A549 (cell line): ENCODE measurements around the gene MPP3. TPM values are rescaled to one million over a fixed set of nuclear protein-coding genes. Genes with fewer than 3 reads are reported as not detected.
A peak's percentile ranks its signal among the peaks of the same experiment; 100 is the strongest.

Source experiments
- ATAC-seq, 2 experiments: fragments of 200-7000 bp in 1 of 2; fragments of >200 bp in 1 of 2; cut with Nextera tagmentation in 1 of 2; cut with Tn5 transposase in 1 of 2; 3 replicates each; pipeline versions ENCODE4 v1.8.0 to v1.9.1; 2018 to 2020; ENCODE audit warnings: mild to moderate bottlenecking in 1 of 2, moderate library complexity in 1 of 2
- CTCF ChIA-PET: fragments of 300-600 bp; sonication (Branson Sonifier 250); formaldehyde crosslinking; extraction: SDS; loops from one replicate; lab custom pipeline; 2021; ENCODE audit warnings: antibody characterized with exemption, inconsistent platforms; lab: Yijun Ruan, JAX
- POLR2A ChIA-PET: fragments of 350-600 bp; formaldehyde crosslinking; extraction: SDS; loops from one replicate; lab custom pipeline; 2021; ENCODE audit warnings: antibody characterized with exemption, inconsistent platforms; lab: Yijun Ruan, JAX
- DNase-seq, 2 experiments: peaks; one replicate each; pipeline versions ENCODE4 v3.0.0 to v3.0.0-alpha.2; 2011 to 2016; ENCODE audit warnings: low read depth in 1 of 2, low spot score in 1 of 2
- FAIRE-seq: peaks from 2 replicates; lab custom pipeline; 2011; peaks lifted over from hg19 to GRCh38; lab: Jason Lieb, UNC
- H3K27ac ChIP-seq, 2 experiments: fragments of >200 bp; sonication (Bioruptor Twin); formaldehyde crosslinking; 3 replicates each; pipeline ENCODE4 v1.5.1; 2016 to 2017
- H3K4me1 ChIP-seq: fragments of >200 bp; sonication (Bioruptor Twin); formaldehyde crosslinking; 3 replicates; pipeline ENCODE4 v1.6.1; 2016
- H3K4me2 ChIP-seq: fragments of >200 bp; sonication (Bioruptor Twin); formaldehyde crosslinking; 3 replicates; pipeline ENCODE4 v1.6.1; 2016
- H3K4me3 ChIP-seq: fragments of >200 bp; sonication (Bioruptor Twin); formaldehyde crosslinking; 3 replicates; pipeline ENCODE4 v1.5.1; 2016
- H3K9me3 ChIP-seq: fragments of >200 bp; sonication (Bioruptor Twin); formaldehyde crosslinking; 3 replicates; pipeline ENCODE4 v1.6.1; 2016
- CBX2 ChIP-seq: fragments of 200-600 bp; sonication (generic); IDR thresholded peaks from 2 replicates; pipeline ENCODE4 v1.6.1; 2016; ENCODE audit warnings: low read depth, mild to moderate bottlenecking, borderline replicate concordance
- CEBPB ChIP-seq, 2 experiments: fragments of >200 bp in 1 of 2; sonication (Bioruptor Twin) in 1 of 2; formaldehyde crosslinking in 1 of 2; IDR thresholded peaks; 2 replicates each; pipeline ENCODE4 v1.6.1; 2012 to 2016
- CHD2 ChIP-seq: fragments of 150-350 bp; IDR thresholded peaks from 2 replicates; pipeline ENCODE4 v1.6.1; 2014; ENCODE audit warnings: low read length; ENCODE audit not compliant: partially characterized antibody
- FOXS1 ChIP-seq: fragments of 250-450 bp; sonication (Bioruptor Pico); IDR thresholded peaks from 2 replicates; pipeline ENCODE4 v1.5.0; 2020; ENCODE audit warnings: mild to moderate bottlenecking, moderate library complexity
- HDAC2 ChIP-seq: fragments of 200-600 bp; sonication (generic); IDR thresholded peaks from 2 replicates; pipeline ENCODE4 v1.6.1; 2016
- HEYL ChIP-seq: fragments of 250-450 bp; sonication (Bioruptor Pico); IDR thresholded peaks from 2 replicates; pipeline ENCODE4 v1.8.0; 2021; ENCODE audit warnings: mild to moderate bottlenecking, moderate library complexity
- MAZ ChIP-seq: fragments of 150-350 bp; IDR thresholded peaks from 2 replicates; pipeline ENCODE4 v1.6.1; 2014; ENCODE audit warnings: antibody characterized with exemption, low read depth, low read length, borderline replicate concordance
- MYC ChIP-seq: IDR thresholded peaks from 2 replicates; pipeline ENCODE4 v1.6.1; 2012; ENCODE audit warnings: mild to moderate bottlenecking, inconsistent platforms, low read length, improper control_type of control experiment, borderline replicate concordance
- PHF8 ChIP-seq: fragments of 200-600 bp; sonication (generic); IDR thresholded peaks from 2 replicates; pipeline ENCODE4 v1.6.1; 2016; ENCODE audit warnings: low read depth, mild to moderate bottlenecking, antibody characterized with exemption, moderate library complexity, borderline replicate concordance
- RARB ChIP-seq: fragments of 250-450 bp; sonication (Bioruptor Pico); IDR thresholded peaks from 2 replicates; pipeline ENCODE4 v1.8.0; 2021; ENCODE audit warnings: mild to moderate bottlenecking, moderate library complexity
- RCOR1 ChIP-seq: fragments of 150-350 bp; IDR thresholded peaks from 2 replicates; pipeline ENCODE4 v1.6.1; 2014; ENCODE audit warnings: antibody characterized with exemption, low read length, low read depth
- RNF2 ChIP-seq: fragments of 200-600 bp; sonication (generic); IDR thresholded peaks from 2 replicates; pipeline ENCODE4 v1.6.1; 2016; ENCODE audit warnings: low read depth, mild to moderate bottlenecking, antibody characterized with exemption, moderate library complexity, borderline replicate concordance
- ZC3H11A ChIP-seq: fragments of 450-650 bp; IDR thresholded peaks from 2 replicates; pipeline ENCODE4 v1.6.1; 2014; ENCODE audit warnings: antibody characterized with exemption, mild to moderate bottlenecking
- ZFP36 ChIP-seq: fragments of 450-650 bp; IDR thresholded peaks from 2 replicates; pipeline ENCODE4 v1.6.1; 2014; ENCODE audit warnings: borderline replicate concordance; ENCODE audit not compliant: partially characterized antibody
- ZNF302 ChIP-seq: fragments of 250-450 bp; sonication (Bioruptor Pico); IDR thresholded peaks from 2 replicates; pipeline ENCODE4 v1.9.0; 2021; ENCODE audit warnings: inconsistent platforms, mild to moderate bottlenecking, moderate library complexity
- whole genome bisulfite sequencing: methylation state at CpG from one replicate; pipeline ENCODE4 v1.1.6; 2017; ENCODE audit errors: missing lambda C conversion rate; 5-methylcytosine and 5-hydroxymethylcytosine counted together
- polyA plus RNA-seq, 4 experiments: library from polyadenylated mRNA; depleted of rRNA in 3 of 4; stranded (reverse); fragments of >200 nt; fragmentation: RNase III in 1 of 4; extraction: RNeasy Plus Mini Kit Qiagen cat#74134 plus additional on column Dnase treatment in 1 of 4; gene quantifications; 2 replicates in 3 of 4; 3 replicates in 1 of 4; pipeline ENCODE4 v1.2.3, GENCODE V29; 2011 to 2017
- TF ChIP-seq, protein P1 (sequence below): fragments of 450-650 bp; IDR thresholded peaks from 2 replicates; pipeline ENCODE4 v1.6.1; 2014; ENCODE audit warnings: antibody characterized with exemption
- TF ChIP-seq, protein P2 (sequence below): fragments of >200 bp; sonication (Bioruptor Twin); formaldehyde crosslinking; IDR thresholded peaks from 3 replicates; pipeline ENCODE4 v1.5.1; 2016
- TF ChIP-seq, protein P3 (sequence below): fragments of 250-450 bp; sonication (Bioruptor Pico); IDR thresholded peaks from 2 replicates; pipeline ENCODE4 v1.5.0; 2021; ENCODE audit warnings: mild to moderate bottlenecking, moderate library complexity, borderline replicate concordance
- TF ChIP-seq, protein P4 (sequence below): IDR thresholded peaks from 2 replicates; pipeline ENCODE4 v1.6.1; 2012; ENCODE audit warnings: low read depth, borderline replicate concordance
- TF ChIP-seq, protein P5 (sequence below): IDR thresholded peaks from 2 replicates; pipeline ENCODE4 v1.6.1; 2012

Gene MPP3
- polyA plus RNA-seq, 2 of the 4 experiments (the other 2 are of a cell fraction), result 15.5 to 21.4 TPM

DNA sequence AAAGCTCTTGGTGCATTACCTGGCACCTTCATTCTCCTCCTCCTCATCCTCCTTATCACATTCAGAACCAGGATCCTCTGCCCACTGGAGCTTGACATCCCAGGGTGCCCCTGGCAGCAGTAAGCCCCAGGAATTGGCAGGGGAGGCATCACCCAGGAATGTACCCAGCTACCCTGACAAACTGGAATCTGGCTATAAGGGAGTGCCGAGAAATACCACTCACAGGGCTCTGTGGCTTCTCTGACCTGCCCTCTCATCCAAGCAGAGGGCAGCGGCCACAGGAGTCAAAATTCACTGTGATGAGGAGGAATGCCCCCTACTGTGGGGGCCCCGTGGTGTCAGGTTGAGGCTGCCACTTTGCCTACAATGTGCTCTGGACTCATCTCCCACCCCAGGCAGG, 19.6 kb downstream of the MPP3 start:
- no peak overlapping the region for H3K4me3 ChIP-seq
- peak overlapping the region; percentile 5 to 75; a peak in 2 of 6 replicates for H3K27ac ChIP-seq
- peaks cover 21% of the 10 kb centered on the region for H3K4me1 ChIP-seq
- no peak overlapping the region for H3K4me2 ChIP-seq
- no peaks in the 10 kb centered on the region for H3K9me3 ChIP-seq
- ChIA-PET CTCF (interaction anchor here (0.8 to 2.0 kb wide), 3 partner anchors 9 to 27 kb away, joined by 3 to 6 read pairs (median 4); no protein-coding TSS in a partner anchor), POLR2A (no interaction called here)
- no peak for DNase-seq
- WGBS, result 74% methylated on average over 3 of the region's 3 CpGs
- ATAC-seq, result no peak
- TF ChIP-seq RNF2, result no peak
- TF ChIP-seq, protein P1, sequence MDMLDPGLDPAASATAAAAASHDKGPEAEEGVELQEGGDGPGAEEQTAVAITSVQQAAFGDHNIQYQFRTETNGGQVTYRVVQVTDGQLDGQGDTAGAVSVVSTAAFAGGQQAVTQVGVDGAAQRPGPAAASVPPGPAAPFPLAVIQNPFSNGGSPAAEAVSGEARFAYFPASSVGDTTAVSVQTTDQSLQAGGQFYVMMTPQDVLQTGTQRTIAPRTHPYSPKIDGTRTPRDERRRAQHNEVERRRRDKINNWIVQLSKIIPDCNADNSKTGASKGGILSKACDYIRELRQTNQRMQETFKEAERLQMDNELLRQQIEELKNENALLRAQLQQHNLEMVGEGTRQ, result no peak
- TF ChIP-seq, protein P2, sequence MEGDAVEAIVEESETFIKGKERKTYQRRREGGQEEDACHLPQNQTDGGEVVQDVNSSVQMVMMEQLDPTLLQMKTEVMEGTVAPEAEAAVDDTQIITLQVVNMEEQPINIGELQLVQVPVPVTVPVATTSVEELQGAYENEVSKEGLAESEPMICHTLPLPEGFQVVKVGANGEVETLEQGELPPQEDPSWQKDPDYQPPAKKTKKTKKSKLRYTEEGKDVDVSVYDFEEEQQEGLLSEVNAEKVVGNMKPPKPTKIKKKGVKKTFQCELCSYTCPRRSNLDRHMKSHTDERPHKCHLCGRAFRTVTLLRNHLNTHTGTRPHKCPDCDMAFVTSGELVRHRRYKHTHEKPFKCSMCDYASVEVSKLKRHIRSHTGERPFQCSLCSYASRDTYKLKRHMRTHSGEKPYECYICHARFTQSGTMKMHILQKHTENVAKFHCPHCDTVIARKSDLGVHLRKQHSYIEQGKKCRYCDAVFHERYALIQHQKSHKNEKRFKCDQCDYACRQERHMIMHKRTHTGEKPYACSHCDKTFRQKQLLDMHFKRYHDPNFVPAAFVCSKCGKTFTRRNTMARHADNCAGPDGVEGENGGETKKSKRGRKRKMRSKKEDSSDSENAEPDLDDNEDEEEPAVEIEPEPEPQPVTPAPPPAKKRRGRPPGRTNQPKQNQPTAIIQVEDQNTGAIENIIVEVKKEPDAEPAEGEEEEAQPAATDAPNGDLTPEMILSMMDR, result no peak
- no peak for TF ChIP-seq CHD2
- TF ChIP-seq, protein P3, sequence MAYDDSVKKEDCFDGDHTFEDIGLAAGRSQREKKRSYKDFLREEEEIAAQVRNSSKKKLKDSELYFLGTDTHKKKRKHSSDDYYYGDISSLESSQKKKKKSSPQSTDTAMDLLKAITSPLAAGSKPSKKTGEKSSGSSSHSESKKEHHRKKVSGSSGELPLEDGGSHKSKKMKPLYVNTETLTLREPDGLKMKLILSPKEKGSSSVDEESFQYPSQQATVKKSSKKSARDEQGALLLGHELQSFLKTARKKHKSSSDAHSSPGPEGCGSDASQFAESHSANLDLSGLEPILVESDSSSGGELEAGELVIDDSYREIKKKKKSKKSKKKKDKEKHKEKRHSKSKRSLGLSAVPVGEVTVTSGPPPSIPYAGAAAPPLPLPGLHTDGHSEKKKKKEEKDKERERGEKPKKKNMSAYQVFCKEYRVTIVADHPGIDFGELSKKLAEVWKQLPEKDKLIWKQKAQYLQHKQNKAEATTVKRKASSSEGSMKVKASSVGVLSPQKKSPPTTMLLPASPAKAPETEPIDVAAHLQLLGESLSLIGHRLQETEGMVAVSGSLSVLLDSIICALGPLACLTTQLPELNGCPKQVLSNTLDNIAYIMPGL (CRISPR knock-in tag), result no peak
- TF ChIP-seq ZC3H11A, result no peak
- no peak for TF ChIP-seq CBX2
- no peak for FAIRE-seq

DNA sequence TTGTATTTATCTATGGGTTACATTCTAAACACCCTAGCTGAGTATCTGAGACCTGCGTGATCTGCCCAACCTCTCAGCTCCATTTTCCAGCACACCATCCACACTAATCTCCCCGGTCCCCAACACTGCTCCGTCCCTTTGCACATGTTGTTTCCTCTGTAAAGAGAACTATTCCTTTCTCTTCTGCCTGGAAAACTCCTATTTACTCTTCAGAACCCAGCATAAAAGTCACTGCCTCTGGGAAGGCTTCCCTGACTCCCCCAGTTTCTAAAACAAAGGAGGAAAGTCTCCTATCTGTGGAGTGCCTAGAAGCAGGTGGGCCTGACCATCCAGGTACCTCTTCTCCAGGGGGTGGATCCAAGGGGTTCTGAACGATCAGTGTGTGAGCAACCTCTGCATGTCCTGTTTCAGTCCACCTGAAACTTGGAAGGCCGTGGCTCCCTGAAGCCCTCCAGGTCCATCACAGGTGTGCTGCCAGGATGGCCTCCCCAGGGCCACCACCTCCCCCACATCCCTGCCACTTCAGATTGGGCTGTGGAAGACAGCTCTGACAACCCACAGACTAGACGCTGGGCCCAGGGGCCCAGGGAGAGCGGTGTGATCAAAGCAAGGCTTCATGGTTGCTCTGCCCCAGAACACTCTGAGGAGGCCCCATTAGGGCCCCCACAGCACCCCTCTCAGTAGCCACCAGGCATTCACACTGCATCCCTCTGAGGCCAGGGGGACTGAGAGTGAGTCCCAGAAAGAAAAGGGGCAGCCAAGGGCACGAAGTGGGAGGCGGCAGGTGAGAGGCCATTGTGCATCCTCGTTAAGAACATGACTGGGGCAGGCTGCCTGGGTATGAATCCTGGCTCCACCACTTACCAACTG, 20.3 kb downstream of the MPP3 start:
- TF ChIP-seq RNF2 (no peak), MAZ (no peak), RCOR1 (no peak), ZFP36 (peak; percentile 16), FOXS1 (CRISPR knock-in tag) (no peak)
- DNase-seq, result no peak

DNA sequence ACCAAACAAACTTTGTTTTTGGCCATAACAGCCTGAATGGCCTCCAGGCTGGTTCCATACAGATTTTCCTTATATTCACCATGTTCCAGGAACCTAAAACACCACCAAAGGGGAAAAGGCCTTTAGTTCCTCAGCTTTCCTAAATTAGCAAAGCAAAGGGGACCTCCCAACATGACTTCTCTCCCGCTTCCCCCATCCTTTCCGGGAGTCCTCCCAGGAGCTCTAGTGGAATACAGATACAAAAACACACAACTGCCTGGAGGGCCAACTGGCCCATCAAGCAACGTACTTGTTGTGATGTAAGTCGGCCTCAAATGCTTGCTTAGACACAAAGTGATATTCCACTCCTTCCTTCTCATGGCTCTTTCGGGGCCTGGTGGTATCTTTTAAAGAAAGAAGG, 22.1 kb downstream of the MPP3 start:
- ChIA-PET POLR2A (no interaction called here), CTCF (interaction anchor here (1.0 to 2.0 kb wide), 3 partner anchors 9 to 116 kb away, joined by 3 to 10 read pairs (median 3); no protein-coding TSS in a partner anchor)
- no peak for TF ChIP-seq RCOR1
- no peak for TF ChIP-seq PHF8
- TF ChIP-seq RARB (CRISPR knock-in tag), result no peak
- no peak for TF ChIP-seq ZFP36
- TF ChIP-seq ZNF302, result no peak
- TF ChIP-seq, protein P4, sequence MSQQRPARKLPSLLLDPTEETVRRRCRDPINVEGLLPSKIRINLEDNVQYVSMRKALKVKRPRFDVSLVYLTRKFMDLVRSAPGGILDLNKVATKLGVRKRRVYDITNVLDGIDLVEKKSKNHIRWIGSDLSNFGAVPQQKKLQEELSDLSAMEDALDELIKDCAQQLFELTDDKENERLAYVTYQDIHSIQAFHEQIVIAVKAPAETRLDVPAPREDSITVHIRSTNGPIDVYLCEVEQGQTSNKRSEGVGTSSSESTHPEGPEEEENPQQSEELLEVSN, result no peak
- no peak for TF ChIP-seq HEYL
- TF ChIP-seq, protein P5, sequence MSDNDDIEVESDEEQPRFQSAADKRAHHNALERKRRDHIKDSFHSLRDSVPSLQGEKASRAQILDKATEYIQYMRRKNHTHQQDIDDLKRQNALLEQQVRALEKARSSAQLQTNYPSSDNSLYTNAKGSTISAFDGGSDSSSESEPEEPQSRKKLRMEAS, result no peak
- TF ChIP-seq HDAC2, result no peak
- no peak for TF ChIP-seq CEBPB (IDR thresholded peaks at IDR 0.05)
- TF ChIP-seq MYC, result no peak
- no peak overlapping the region for H3K4me3 ChIP-seq
- WGBS, result 95% methylated on average over 5 of the region's 5 CpGs
- no peaks in the 10 kb centered on the region for H3K9me3 ChIP-seq
- H3K27ac ChIP-seq, result no peak overlapping the region
- H3K4me2 ChIP-seq, result no peak overlapping the region
- no peak for FAIRE-seq
- DNase-seq, result no peak
- ATAC-seq, result no peak
- peaks cover 19% of the 10 kb centered on the region for H3K4me1 ChIP-seq

More for the DNA sequence above, 20.3 kb downstream of the MPP3 start:
- Histone ChIP-seq H3K4me3 (no peak overlapping the region), H3K27ac (no peak overlapping the region), H3K4me2 (no peak overlapping the region), H3K4me1 (peaks cover 21% of the 10 kb centered on the region), H3K9me3 (no peaks in the 10 kb centered on the region)
- ATAC-seq (no peak), FAIRE-seq (no peak)
- CTCF ChIA-PET, result interaction anchor here (0.8 to 2.0 kb wide), 3 partner anchors 10 to 28 kb away, joined by 3 to 6 read pairs (median 4); no protein-coding TSS in a partner anchor
- POLR2A ChIA-PET, result no interaction called here
- 91% methylated on average over 10 of the region's 10 CpGs for WGBS
